ENCODE data around the gene DTD2. TPM values are rescaled to one million over a fixed set of nuclear protein-coding genes. Genes with fewer than 3 reads are reported as not detected.

DTD2 gene
- total RNA-seq, 1 experiment from 2014 or later: 14.8 TPM

DNA sequence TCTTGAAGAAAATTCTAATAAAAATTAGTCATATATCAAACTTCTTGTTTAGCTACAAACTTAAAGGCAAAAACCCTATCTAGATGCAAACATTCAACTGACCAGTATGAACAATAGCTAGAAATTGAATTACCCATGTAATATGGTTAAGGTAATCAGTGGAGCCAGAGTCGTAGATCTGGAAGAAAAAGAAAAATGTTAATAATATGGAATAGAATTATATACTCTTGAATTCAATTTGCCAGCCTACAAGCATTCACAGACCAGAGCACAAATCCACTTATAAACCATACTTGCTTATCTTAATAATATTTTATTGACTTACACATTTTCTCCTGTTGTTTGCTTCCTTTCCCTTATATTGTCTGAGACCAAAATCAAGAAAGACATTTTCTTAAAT is 29.3 kb downstream of the DTD2 start:
- Histone ChIP-seq H2AFZ (ENCODE audit: low read length) (no peak overlapping the region), H2BK15ac (ENCODE audit: low read depth, low read length) (no peak overlapping the region), H3K9ac (ENCODE audit: extremely low read depth, insufficient read length, low read length) (no peak overlapping the region), H3K4me1 (ENCODE audit: insufficient read depth, low read length) (no peaks in the 10 kb centered on the region), H4K8ac (replicated peaks; ENCODE audit: insufficient read length, low read depth, low read length) (no peak overlapping the region), H3K4me2 (ENCODE audit: insufficient read depth, insufficient read length, low read length) (no peak overlapping the region), H2BK20ac (ENCODE audit: low read depth, low read length, poor library complexity, severe bottlenecking) (no peak overlapping the region), H3K79me1 (ENCODE audit: insufficient read depth, low read depth, low read length, poor library complexity, severe bottlenecking) (no peaks in the 10 kb centered on the region), H3K27ac (ENCODE audit: insufficient read length, low read depth, low read length) (no peak overlapping the region), H2AK5ac (ENCODE audit: insufficient read length, low read length) (no peak overlapping the region), H3K27me3 (ENCODE audit: insufficient read depth, low read length) (no peaks in the 10 kb centered on the region), H4K20me1 (ENCODE audit: control insufficient read depth, insufficient read depth, insufficient read length) (no peaks in the 10 kb centered on the region), H3K18ac (ENCODE audit: insufficient read length, low read depth, low read length) (no peak overlapping the region), H4K5ac (ENCODE audit: insufficient read length, low read depth, low read length) (no peak overlapping the region), H3K23ac (ENCODE audit: insufficient read length, low read depth, low read length) (no peak overlapping the region), H3T11ph (ENCODE audit: low read length) (no peak overlapping the region), H3K14ac (ENCODE audit: insufficient read depth, low read length) (no peak overlapping the region), H2BK120ac (ENCODE audit: low read depth, low read length, poor library complexity, severe bottlenecking) (no peak overlapping the region), H3K79me2 (ENCODE audit: insufficient read depth, low read length) (no peaks in the 10 kb centered on the region), H3K4ac (ENCODE audit: low read depth, low read length) (no peak overlapping the region), H2BK12ac (ENCODE audit: insufficient read length, low read depth, low read length) (no peak overlapping the region), H3K9me3 (ENCODE audit: control insufficient read depth, low read depth, low read length) (no peaks in the 10 kb centered on the region), H3K23me2 (ENCODE audit: insufficient read length, low read depth, low read length, poor library complexity, severe bottlenecking) (no peaks in the 10 kb centered on the region), H4K91ac (ENCODE audit: insufficient read length, low read depth, low read length) (no peak overlapping the region), H3K56ac (ENCODE audit: insufficient read length, low read depth, low read length) (no peak overlapping the region), H2BK5ac (ENCODE audit: insufficient read length, low read length) (no peak overlapping the region)
- no peak for DNase-seq
- Mint-ChIP-seq H3K27me3 (ENCODE audit: low read depth) (no peaks in the 10 kb centered on the region), H3K4me3 (no peak overlapping the region), H3K4me1 (peaks cover 13 to 14% of the 10 kb centered on the region in 2 experiments), H3K27ac (no peak overlapping the region), H3K36me3 (ENCODE audit: insufficient read depth in 1 of 3, low read depth in 3 of 3) (peaks cover 2 to 12% (median 4%) of the 10 kb centered on the region in 3 experiments; a peak in 5 of 7 replicates), H3K9me3 (peaks cover 8 to 13% of the 10 kb centered on the region in 2 experiments; a peak in 4 of 5 replicates)
- no CpG with 5 or more reads among the region's 1 CpG for WGBS (ENCODE audit: extremely low coverage, insufficient read length, low lambda C conversion rate)
- TF ChIP-seq, protein P1, sequence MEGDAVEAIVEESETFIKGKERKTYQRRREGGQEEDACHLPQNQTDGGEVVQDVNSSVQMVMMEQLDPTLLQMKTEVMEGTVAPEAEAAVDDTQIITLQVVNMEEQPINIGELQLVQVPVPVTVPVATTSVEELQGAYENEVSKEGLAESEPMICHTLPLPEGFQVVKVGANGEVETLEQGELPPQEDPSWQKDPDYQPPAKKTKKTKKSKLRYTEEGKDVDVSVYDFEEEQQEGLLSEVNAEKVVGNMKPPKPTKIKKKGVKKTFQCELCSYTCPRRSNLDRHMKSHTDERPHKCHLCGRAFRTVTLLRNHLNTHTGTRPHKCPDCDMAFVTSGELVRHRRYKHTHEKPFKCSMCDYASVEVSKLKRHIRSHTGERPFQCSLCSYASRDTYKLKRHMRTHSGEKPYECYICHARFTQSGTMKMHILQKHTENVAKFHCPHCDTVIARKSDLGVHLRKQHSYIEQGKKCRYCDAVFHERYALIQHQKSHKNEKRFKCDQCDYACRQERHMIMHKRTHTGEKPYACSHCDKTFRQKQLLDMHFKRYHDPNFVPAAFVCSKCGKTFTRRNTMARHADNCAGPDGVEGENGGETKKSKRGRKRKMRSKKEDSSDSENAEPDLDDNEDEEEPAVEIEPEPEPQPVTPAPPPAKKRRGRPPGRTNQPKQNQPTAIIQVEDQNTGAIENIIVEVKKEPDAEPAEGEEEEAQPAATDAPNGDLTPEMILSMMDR (conservative IDR thresholded peaks at IDR 0.05): no peak

Data from H9 (cell line).